ENCODE measurements around the gene DCC. TPM values are rescaled to one million over a fixed set of nuclear protein-coding genes. Genes with fewer than 3 reads are reported as not detected.

The DCC gene
- total and polyA plus RNA-seq, 2 donors (not counting 1 experiment from before 2014, with no cell fraction given): not detected

GRCh38 chr18:53147472-53147871, 807.5 kb downstream of the DCC start:
- DNase-seq (no peak), ATAC-seq (ENCODE audit: low read depth) (no peak)
- Mint-ChIP-seq H3K27me3 (no peaks in the 10 kb centered on the region), H3K4me1 (no peaks in the 10 kb centered on the region), H3K4me3 (no peak overlapping the region), H3K27ac (no peak overlapping the region), H3K9me3 (ENCODE audit: insufficient read depth) (peaks cover 3% of the 10 kb centered on the region)
- H3K9me3 ChIP-seq (ENCODE audit: control extremely low read depth in 1 of 3, control insufficient read depth in 2 of 3, insufficient read depth in 1 of 3, low read length in 2 of 3): peaks cover 0 to 4% (median 0%) of the 10 kb centered on the region in 3 donors
- intact Hi-C loops (cut with micrococcal nuclease): no loop called here
- no peaks in the 10 kb centered on the region for H3K36me3 ChIP-seq (replicated peaks in 1 of 2; ENCODE audit: control extremely low read depth in 1 of 2, control insufficient read depth in 1 of 2, extremely low read depth in 1 of 2, insufficient read depth in 2 of 2, low read length in 1 of 2)
- no peaks in the 10 kb centered on the region for H3K79me2 ChIP-seq (ENCODE audit: control insufficient read depth, insufficient read depth, low read length)
- no peaks in the 10 kb centered on the region for H3K27me3 ChIP-seq (replicated peaks in 1 of 4; ENCODE audit: control extremely low read depth in 1 of 4, control insufficient read depth in 3 of 4, insufficient read depth in 4 of 4, low read length in 3 of 4)
- no peak overlapping the region for H3K9ac ChIP-seq (ENCODE audit: low read length)
- ChIA-PET POLR2A (no interaction called here), CTCF (no interaction called here)
- H3K4me2 ChIP-seq (replicated peaks; ENCODE audit: low read depth, low read length, poor library complexity, severe bottlenecking): no peak overlapping the region
- H4K20me1 ChIP-seq (ENCODE audit: control insufficient read depth, insufficient read depth, low read length, poor library complexity, severe bottlenecking): no peaks in the 10 kb centered on the region
- no peak overlapping the region for H2AFZ ChIP-seq (ENCODE audit: insufficient read depth, low read depth, low read length, poor library complexity, severe bottlenecking)
- no peak overlapping the region for H3K27ac ChIP-seq (ENCODE audit: low read length in 2 of 2)
- H3K4me1 ChIP-seq (ENCODE audit: control insufficient read depth in 2 of 2, insufficient read depth in 2 of 2, low read length in 2 of 2): no peaks in the 10 kb centered on the region
- no peak overlapping the region for H3K4me3 ChIP-seq (ENCODE audit: control extremely low read depth in 1 of 5, extremely low read depth in 1 of 5, insufficient read depth in 1 of 5, low read depth in 2 of 5, low read length in 4 of 5)
- TF ChIP-seq CTCF (IDR thresholded peaks at IDR 0.05) (no peak), EZH2 (IDR thresholded peaks at IDR 0.05; ENCODE audit: borderline replicate concordance, insufficient read depth, low read depth, low read length, poor library complexity, severe bottlenecking) (no peak)

GRCh38 chr18:53148123-53148522, 808.1 kb downstream of the DCC start:
- no peak overlapping the region for H3K27ac Mint-ChIP-seq
- H2AFZ ChIP-seq (ENCODE audit: insufficient read depth, low read depth, low read length, poor library complexity, severe bottlenecking): no peak overlapping the region
- H3K4me2 ChIP-seq (replicated peaks; ENCODE audit: low read depth, low read length, poor library complexity, severe bottlenecking): no peak overlapping the region
- no peaks in the 10 kb centered on the region for H3K79me2 ChIP-seq (ENCODE audit: control insufficient read depth, insufficient read depth, low read length)
- H3K4me1 Mint-ChIP-seq: no peaks in the 10 kb centered on the region
- no peak for ATAC-seq (ENCODE audit: low read depth)
- H3K27me3 ChIP-seq (replicated peaks in 1 of 4; ENCODE audit: control extremely low read depth in 1 of 4, control insufficient read depth in 3 of 4, insufficient read depth in 4 of 4, low read length in 3 of 4): no peaks in the 10 kb centered on the region
- H3K27ac ChIP-seq (ENCODE audit: low read length in 2 of 2): no peak overlapping the region
- ChIA-PET CTCF (no interaction called here), POLR2A (no interaction called here)
- no peak overlapping the region for H3K9ac ChIP-seq (ENCODE audit: low read length)
- no peak for TF ChIP-seq CTCF (IDR thresholded peaks at IDR 0.05)
- TF ChIP-seq EZH2 (IDR thresholded peaks at IDR 0.05; ENCODE audit: borderline replicate concordance, insufficient read depth, low read depth, low read length, poor library complexity, severe bottlenecking): no peak
- no peaks in the 10 kb centered on the region for H3K27me3 Mint-ChIP-seq
- intact Hi-C loops (cut with micrococcal nuclease): no loop called here
- H4K20me1 ChIP-seq (ENCODE audit: control insufficient read depth, insufficient read depth, low read length, poor library complexity, severe bottlenecking): no peaks in the 10 kb centered on the region
- H3K9me3 ChIP-seq (ENCODE audit: control extremely low read depth in 1 of 3, control insufficient read depth in 2 of 3, insufficient read depth in 1 of 3, low read length in 2 of 3): peaks cover 0 to 4% (median 0%) of the 10 kb centered on the region in 3 donors
- H3K4me3 ChIP-seq (ENCODE audit: control extremely low read depth in 1 of 5, extremely low read depth in 1 of 5, insufficient read depth in 1 of 5, low read depth in 2 of 5, low read length in 4 of 5): no peak overlapping the region
- peaks cover 3% of the 10 kb centered on the region for H3K9me3 Mint-ChIP-seq (ENCODE audit: insufficient read depth)
- DNase-seq: no peak
- 35% methylated on average over 4 of the region's 5 CpGs for WGBS (ENCODE audit: insufficient coverage)
- H3K36me3 ChIP-seq (replicated peaks in 1 of 2; ENCODE audit: control extremely low read depth in 1 of 2, control insufficient read depth in 1 of 2, extremely low read depth in 1 of 2, insufficient read depth in 2 of 2, low read length in 1 of 2): no peaks in the 10 kb centered on the region
- no peaks in the 10 kb centered on the region for H3K4me1 ChIP-seq (ENCODE audit: control insufficient read depth in 2 of 2, insufficient read depth in 2 of 2, low read length in 2 of 2)
- no peak overlapping the region for H3K4me3 Mint-ChIP-seq

All from B cell (primary cell).